Measurements from ENCODE around the gene ESYT3. TPM values are rescaled to one million over a fixed set of nuclear protein-coding genes. Genes with fewer than 3 reads are reported as not detected.

Gene ESYT3
- total RNA-seq, 1 experiment from 2014 or later, result 2.6 TPM

DNA sequence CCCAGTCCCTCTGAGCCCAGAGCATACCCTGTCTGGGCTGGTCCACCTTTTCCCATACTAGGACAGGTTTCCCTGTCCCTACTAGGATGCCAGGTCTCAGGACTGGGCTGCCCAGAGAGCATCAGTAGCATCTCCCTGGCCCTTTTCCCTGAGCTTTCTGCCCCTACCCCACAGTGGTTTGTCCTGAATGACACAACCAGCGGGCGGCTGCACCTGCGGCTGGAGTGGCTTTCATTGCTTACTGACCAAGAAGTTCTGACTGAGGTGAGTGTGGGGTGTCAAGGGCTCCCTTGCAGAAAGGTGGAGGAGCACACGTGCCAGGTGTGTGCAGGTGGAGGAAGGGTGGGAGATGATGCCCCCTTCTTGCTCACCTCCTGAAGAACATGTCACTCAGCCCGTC lies 33.5 kb downstream of the ESYT3 start:
- ChIA-PET POLR2A (no interaction called here), CTCF (no interaction called here)
- no TSS peak for BruUV-seq (replicated peaks)
- Histone ChIP-seq H3K27me3 (ENCODE audit: control insufficient read depth, insufficient read depth, low read length) (no peaks in the 10 kb centered on the region), H3K4me3 (ENCODE audit: low read depth in 2 of 2, low read length in 2 of 2) (no peak overlapping the region), H3K9me3 (ENCODE audit: control insufficient read depth, insufficient read depth, low read depth, low read length) (no peaks in the 10 kb centered on the region), H3K4me1 (ENCODE audit: control insufficient read depth, insufficient read depth, low read length) (no peaks in the 10 kb centered on the region), H3K36me3 (ENCODE audit: control insufficient read depth, insufficient read depth, low read length) (no peaks in the 10 kb centered on the region), H3K27ac (ENCODE audit: low read length) (no peak overlapping the region)
- intact Hi-C loops (cut with micrococcal nuclease; ENCODE audit: unreplicated experiment) (no loop called here), in situ Hi-C loops (cut with HindIII; ENCODE audit: low pct_unique_long_range_greater_than_20kb, low sequenced_read_pairs) (no loop called here)
- TF ChIP-seq TCF7L2 (IDR thresholded peaks at IDR 0.05; ENCODE audit: low read depth, low read length) (no peak), SIN3A (IDR thresholded peaks at IDR 0.05; ENCODE audit: borderline replicate concordance, insufficient read depth, low read depth, low read length) (no peak), POLR2AphosphoS5 (IDR thresholded peaks at IDR 0.05; ENCODE audit: low read depth, low read length) (no peak)
- TF ChIP-seq, protein P1, sequence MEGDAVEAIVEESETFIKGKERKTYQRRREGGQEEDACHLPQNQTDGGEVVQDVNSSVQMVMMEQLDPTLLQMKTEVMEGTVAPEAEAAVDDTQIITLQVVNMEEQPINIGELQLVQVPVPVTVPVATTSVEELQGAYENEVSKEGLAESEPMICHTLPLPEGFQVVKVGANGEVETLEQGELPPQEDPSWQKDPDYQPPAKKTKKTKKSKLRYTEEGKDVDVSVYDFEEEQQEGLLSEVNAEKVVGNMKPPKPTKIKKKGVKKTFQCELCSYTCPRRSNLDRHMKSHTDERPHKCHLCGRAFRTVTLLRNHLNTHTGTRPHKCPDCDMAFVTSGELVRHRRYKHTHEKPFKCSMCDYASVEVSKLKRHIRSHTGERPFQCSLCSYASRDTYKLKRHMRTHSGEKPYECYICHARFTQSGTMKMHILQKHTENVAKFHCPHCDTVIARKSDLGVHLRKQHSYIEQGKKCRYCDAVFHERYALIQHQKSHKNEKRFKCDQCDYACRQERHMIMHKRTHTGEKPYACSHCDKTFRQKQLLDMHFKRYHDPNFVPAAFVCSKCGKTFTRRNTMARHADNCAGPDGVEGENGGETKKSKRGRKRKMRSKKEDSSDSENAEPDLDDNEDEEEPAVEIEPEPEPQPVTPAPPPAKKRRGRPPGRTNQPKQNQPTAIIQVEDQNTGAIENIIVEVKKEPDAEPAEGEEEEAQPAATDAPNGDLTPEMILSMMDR (IDR thresholded peaks at IDR 0.05), result no peak
- TF ChIP-seq, protein P2, sequence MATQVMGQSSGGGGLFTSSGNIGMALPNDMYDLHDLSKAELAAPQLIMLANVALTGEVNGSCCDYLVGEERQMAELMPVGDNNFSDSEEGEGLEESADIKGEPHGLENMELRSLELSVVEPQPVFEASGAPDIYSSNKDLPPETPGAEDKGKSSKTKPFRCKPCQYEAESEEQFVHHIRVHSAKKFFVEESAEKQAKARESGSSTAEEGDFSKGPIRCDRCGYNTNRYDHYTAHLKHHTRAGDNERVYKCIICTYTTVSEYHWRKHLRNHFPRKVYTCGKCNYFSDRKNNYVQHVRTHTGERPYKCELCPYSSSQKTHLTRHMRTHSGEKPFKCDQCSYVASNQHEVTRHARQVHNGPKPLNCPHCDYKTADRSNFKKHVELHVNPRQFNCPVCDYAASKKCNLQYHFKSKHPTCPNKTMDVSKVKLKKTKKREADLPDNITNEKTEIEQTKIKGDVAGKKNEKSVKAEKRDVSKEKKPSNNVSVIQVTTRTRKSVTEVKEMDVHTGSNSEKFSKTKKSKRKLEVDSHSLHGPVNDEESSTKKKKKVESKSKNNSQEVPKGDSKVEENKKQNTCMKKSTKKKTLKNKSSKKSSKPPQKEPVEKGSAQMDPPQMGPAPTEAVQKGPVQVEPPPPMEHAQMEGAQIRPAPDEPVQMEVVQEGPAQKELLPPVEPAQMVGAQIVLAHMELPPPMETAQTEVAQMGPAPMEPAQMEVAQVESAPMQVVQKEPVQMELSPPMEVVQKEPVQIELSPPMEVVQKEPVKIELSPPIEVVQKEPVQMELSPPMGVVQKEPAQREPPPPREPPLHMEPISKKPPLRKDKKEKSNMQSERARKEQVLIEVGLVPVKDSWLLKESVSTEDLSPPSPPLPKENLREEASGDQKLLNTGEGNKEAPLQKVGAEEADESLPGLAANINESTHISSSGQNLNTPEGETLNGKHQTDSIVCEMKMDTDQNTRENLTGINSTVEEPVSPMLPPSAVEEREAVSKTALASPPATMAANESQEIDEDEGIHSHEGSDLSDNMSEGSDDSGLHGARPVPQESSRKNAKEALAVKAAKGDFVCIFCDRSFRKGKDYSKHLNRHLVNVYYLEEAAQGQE (IDR thresholded peaks at IDR 0.05; ENCODE audit: insufficient read depth in 1 of 2, low read depth in 2 of 2, low read length in 1 of 2), result no peak
- no peak; the same call in 1 of the 2 replicates for ATAC-seq
- no peak for DNase-seq (ENCODE audit: low read depth, low spot score)

DNA sequence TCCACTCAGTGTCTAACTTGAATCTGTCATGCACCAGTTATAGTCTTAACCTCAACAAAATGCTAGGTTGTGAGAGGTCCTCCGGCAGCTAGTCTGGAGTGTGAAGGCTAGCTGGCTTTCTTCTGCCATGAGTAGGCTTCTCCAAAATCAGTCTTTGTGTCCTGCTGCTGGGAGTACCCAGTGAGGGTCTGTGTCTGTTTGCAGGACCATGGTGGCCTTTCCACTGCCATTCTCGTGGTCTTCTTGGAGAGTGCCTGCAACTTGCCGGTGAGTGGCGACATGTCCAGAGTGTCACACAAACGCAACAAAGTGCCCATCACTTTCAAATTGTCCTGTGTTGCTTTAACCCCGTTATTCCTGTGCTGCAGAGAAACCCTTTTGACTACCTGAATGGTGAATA lies 34.0 kb downstream of the ESYT3 start:
- intact Hi-C loops (cut with micrococcal nuclease; ENCODE audit: unreplicated experiment), result no loop called here

More for the DNA sequence above, 34.0 kb downstream of the ESYT3 start:
- ATAC-seq (no peak), DNase-seq (ENCODE audit: low read depth, low spot score) (no peak)
- Histone ChIP-seq H3K27ac (ENCODE audit: low read length) (no peak overlapping the region), H3K4me3 (ENCODE audit: low read depth in 2 of 2, low read length in 2 of 2) (no peak overlapping the region), H3K4me1 (ENCODE audit: control insufficient read depth, insufficient read depth, low read length) (no peaks in the 10 kb centered on the region), H3K27me3 (ENCODE audit: control insufficient read depth, insufficient read depth, low read length) (no peaks in the 10 kb centered on the region), H3K9me3 (ENCODE audit: control insufficient read depth, insufficient read depth, low read depth, low read length) (no peaks in the 10 kb centered on the region), H3K36me3 (ENCODE audit: control insufficient read depth, insufficient read depth, low read length) (no peaks in the 10 kb centered on the region)
- TF ChIP-seq TCF7L2 (IDR thresholded peaks at IDR 0.05; ENCODE audit: low read depth, low read length) (no peak), SIN3A (IDR thresholded peaks at IDR 0.05; ENCODE audit: borderline replicate concordance, insufficient read depth, low read depth, low read length) (no peak), POLR2AphosphoS5 (IDR thresholded peaks at IDR 0.05; ENCODE audit: low read depth, low read length) (no peak)
- TF ChIP-seq, protein P2 (IDR thresholded peaks at IDR 0.05; ENCODE audit: insufficient read depth in 1 of 2, low read depth in 2 of 2, low read length in 1 of 2), result no peak
- TF ChIP-seq, protein P1 (IDR thresholded peaks at IDR 0.05), result no peak
- ChIA-PET CTCF (no interaction called here), POLR2A (no interaction called here)
- in situ Hi-C loops (cut with HindIII; ENCODE audit: low pct_unique_long_range_greater_than_20kb, low sequenced_read_pairs), result no loop called here
- no TSS peak for BruUV-seq (replicated peaks)

Measured in Panc1 (cell line).